OCI-LY1 (cell line): Measurements from ENCODE around the gene NPIPA1.
A peak's percentile ranks its signal among the peaks of the same experiment; 100 is the strongest.
"Not testable (repeated sequence)": the region's sequence is repeated elsewhere in the genome, so short reads cannot be mapped to it uniquely, and the experiment has no call there.

Source experiments
- H2AFZ ChIP-seq: fragments of 200-600 bp; sonication (generic), shearing (Covaris generic); 2 replicates; pipeline ENCODE4 v1.6.0; 2014; ENCODE audit warnings: antibody characterized with exemption, mild to moderate bottlenecking, low read length
- H3F3A ChIP-seq: fragments of 200-600 bp; sonication (generic), shearing (Covaris generic); 2 replicates; pipeline ENCODE4 v1.6.0; 2014; ENCODE audit warnings: mild to moderate bottlenecking, antibody characterized with exemption, low read length, moderate library complexity; ENCODE audit not compliant: insufficient read depth
- H3K27ac ChIP-seq: fragments of 200-600 bp; sonication (generic); 2 replicates; pipeline ENCODE4 v1.5.1; 2014; ENCODE audit warnings: low read length, mixed run types, mild to moderate bottlenecking, low read depth; ENCODE audit not compliant: poor library complexity, severe bottlenecking
- H3K27me3 ChIP-seq: fragments of 200-600 bp; sonication (generic); 2 replicates; pipeline ENCODE4 v1.6.0; 2014; ENCODE audit warnings: antibody characterized with exemption, mild to moderate bottlenecking, low read length, moderate library complexity; ENCODE audit not compliant: insufficient read depth
- H3K36me3 ChIP-seq: fragments of 200-600 bp; sonication (generic); 2 replicates; pipeline ENCODE4 v1.6.1; 2014; ENCODE audit warnings: mild to moderate bottlenecking, antibody characterized with exemption, low read length, moderate library complexity, mixed read lengths; ENCODE audit not compliant: insufficient read depth
- H3K4me1 ChIP-seq: fragments of 200-600 bp; sonication (generic); 2 replicates; pipeline ENCODE4 v1.5.1; 2014; ENCODE audit warnings: mild to moderate bottlenecking, low read length, moderate library complexity; ENCODE audit not compliant: insufficient read depth, severe bottlenecking
- H3K4me2 ChIP-seq: fragments of 200-600 bp; sonication (generic), shearing (Covaris generic); 2 replicates; pipeline ENCODE4 v1.6.1; 2014; ENCODE audit warnings: low read length
- H3K4me3 ChIP-seq: fragments of 200-600 bp; sonication (generic); 2 replicates; pipeline ENCODE4 v1.5.1; 2014; ENCODE audit warnings: low read length, low read depth, mild to moderate bottlenecking, mixed read lengths; ENCODE audit not compliant: poor library complexity, severe bottlenecking
- H3K79me2 ChIP-seq: fragments of 200-600 bp; shearing (Covaris generic); 2 replicates; pipeline ENCODE4 v1.6.1; 2016; ENCODE audit warnings: mixed run types, low read length, mixed read lengths; ENCODE audit not compliant: insufficient read depth
- H3K9ac ChIP-seq: fragments of 200-600 bp; sonication (generic), shearing (Covaris generic); 2 replicates; pipeline ENCODE4 v1.6.1; 2014; ENCODE audit warnings: mild to moderate bottlenecking, low read length, mixed read lengths
- H3K9me2 ChIP-seq: fragments of 200-600 bp; sonication (generic), shearing (Covaris generic); 2 replicates; pipeline ENCODE4 v1.6.1; 2014; ENCODE audit warnings: low read depth, mild to moderate bottlenecking, low read length, mixed read lengths
- H3K9me3 ChIP-seq: fragments of 200-600 bp; shearing (Covaris generic); 2 replicates; pipeline ENCODE4 v1.6.1; 2014; ENCODE audit warnings: low read length, mixed read lengths
- H4K20me1 ChIP-seq: fragments of 200-600 bp; sonication (generic), shearing (Covaris generic); 2 replicates; pipeline ENCODE4 v1.6.0; 2016; ENCODE audit warnings: mild to moderate bottlenecking, low read length; ENCODE audit not compliant: insufficient read depth

NPIPA1 gene

GRCh38 chr16:14909744-14910143 is 27.5 kb upstream of the NPIPA1 start:
- H4K20me1 ChIP-seq, H3K9me2 ChIP-seq, H3K4me2 ChIP-seq: not testable (repeated sequence)

GRCh38 chr16:14910833-14911629 is 26.2 kb upstream of the NPIPA1 start:
- H3K9ac ChIP-seq, H3K4me1 ChIP-seq, H3K79me2 ChIP-seq, H4K20me1 ChIP-seq, H3K9me2 ChIP-seq, H3K4me3 ChIP-seq, H3K27ac ChIP-seq, H3K4me2 ChIP-seq, H3K36me3 ChIP-seq, H3F3A ChIP-seq, H3K9me3 ChIP-seq, H3K27me3 ChIP-seq, H2AFZ ChIP-seq: not testable (repeated sequence)

More at GRCh38 chr16:14909744-14910143, 27.5 kb upstream of the NPIPA1 start:
- H3K27ac ChIP-seq, H3K4me3 ChIP-seq, H2AFZ ChIP-seq, H3K27me3 ChIP-seq, H3K4me1 ChIP-seq, H3K79me2 ChIP-seq, H3K9ac ChIP-seq, H3F3A ChIP-seq, H3K36me3 ChIP-seq, H3K9me3 ChIP-seq: not testable (repeated sequence)

GRCh38 chr16:14911954-14912353 is 25.3 kb upstream of the NPIPA1 start:
- not testable (repeated sequence) for H3K4me2 ChIP-seq, H2AFZ ChIP-seq, H4K20me1 ChIP-seq, H3K27me3 ChIP-seq, H3K9me3 ChIP-seq, H3K27ac ChIP-seq, H3K4me1 ChIP-seq, H3K9ac ChIP-seq, H3K36me3 ChIP-seq, H3F3A ChIP-seq, H3K9me2 ChIP-seq, H3K79me2 ChIP-seq
- H3K4me3 ChIP-seq = peak overlapping the region; percentile 50

- H3K79me2 ChIP-seq, H3K9ac ChIP-seq, H2AFZ ChIP-seq, H3K4me3 ChIP-seq, H4K20me1 ChIP-seq, H3K36me3 ChIP-seq, H3K9me2 ChIP-seq, H3F3A ChIP-seq, H3K27ac ChIP-seq, H3K4me2 ChIP-seq, H3K4me1 ChIP-seq, H3K9me3 ChIP-seq, H3K27me3 ChIP-seq: not testable (repeated sequence)
Measured at GRCh38 chr16:14912588-14912987, 24.7 kb upstream of the NPIPA1 start.

- H3K4me3 ChIP-seq, H3K36me3 ChIP-seq, H3F3A ChIP-seq, H3K27ac ChIP-seq, H3K9ac ChIP-seq, H3K9me3 ChIP-seq, H3K27me3 ChIP-seq, H3K4me1 ChIP-seq, H2AFZ ChIP-seq, H3K4me2 ChIP-seq, H3K79me2 ChIP-seq, H4K20me1 ChIP-seq, H3K9me2 ChIP-seq: not testable (repeated sequence)
Measured at GRCh38 chr16:14918504-14918903, 18.7 kb upstream of the NPIPA1 start.

- not testable (repeated sequence) for H3K9ac ChIP-seq
Measured at GRCh38 chr16:14919837-14920600, 17.2 kb upstream of the NPIPA1 start.

GRCh38 chr16:14922285-14922684 is 15.0 kb upstream of the NPIPA1 start:
- H2AFZ ChIP-seq, H3K4me1 ChIP-seq: not testable (repeated sequence)

More at GRCh38 chr16:14919837-14920600, 17.2 kb upstream of the NPIPA1 start:
- not testable (repeated sequence) for H3K4me1 ChIP-seq, H3F3A ChIP-seq, H3K4me3 ChIP-seq, H2AFZ ChIP-seq, H3K9me3 ChIP-seq, H3K4me2 ChIP-seq, H4K20me1 ChIP-seq, H3K36me3 ChIP-seq, H3K27me3 ChIP-seq, H3K9me2 ChIP-seq, H3K79me2 ChIP-seq, H3K27ac ChIP-seq

More at GRCh38 chr16:14922285-14922684, 15.0 kb upstream of the NPIPA1 start:
- H3K9me2 ChIP-seq, H3K36me3 ChIP-seq, H3F3A ChIP-seq, H4K20me1 ChIP-seq, H3K9ac ChIP-seq, H3K27ac ChIP-seq, H3K79me2 ChIP-seq, H3K27me3 ChIP-seq, H3K4me3 ChIP-seq, H3K9me3 ChIP-seq, H3K4me2 ChIP-seq: not testable (repeated sequence)
